K562 (cell line): ENCODE data around the gene UBXN1. TPM values are rescaled to one million over a fixed set of nuclear protein-coding genes. Genes with fewer than 3 reads are reported as not detected.

Experiments
- BCOR ChIP-seq: fragments of 450-650 bp; IDR thresholded peaks from 2 replicates; pipeline ENCODE4 v1.6.1; 2016
- KAT8 ChIP-seq: fragments of 450-650 bp; IDR thresholded peaks from 2 replicates; pipeline ENCODE4 v1.6.1; 2016; ENCODE audit warnings: low read depth, mild to moderate bottlenecking
- PRPF4 ChIP-seq: fragments of 200-400 bp; formaldehyde crosslinking; IDR thresholded peaks from one replicate; pipeline ENCODE4 v1.6.1; 2017; ENCODE audit warnings: low read length, low read depth, mild to moderate bottlenecking; ENCODE audit not compliant: insufficient read depth, poor library complexity, severe bottlenecking
- RBFOX2 ChIP-seq: fragments of 200-400 bp; formaldehyde crosslinking; IDR thresholded peaks from 2 replicates; pipeline ENCODE4 v1.6.1; 2017; ENCODE audit warnings: low read depth, mild to moderate bottlenecking, low read length, moderate library complexity
- TEAD4 ChIP-seq, 2 experiments: sonication (generic) in 1 of 2; formaldehyde crosslinking in 1 of 2; IDR thresholded peaks; 2 replicates each; pipeline versions ENCODE4 v1.6.1 to v1.8.0; 2012 to 2022; ENCODE audit warnings: borderline replicate concordance in 1 of 2, inconsistent platforms in 1 of 2, low read length in 1 of 2, mild to moderate bottlenecking in 1 of 2, missing genetic modification reagents in 1 of 2
- UBTF ChIP-seq, 2 experiments: IDR thresholded peaks; 2 replicates each; pipeline ENCODE4 v1.6.1; 2012; ENCODE audit warnings: improper control_type of control experiment in 2 of 2, low read depth in 2 of 2, low read length in 2 of 2, borderline replicate concordance in 1 of 2
- USF2 ChIP-seq: sonication (generic); formaldehyde crosslinking; IDR thresholded peaks from 2 replicates; pipeline ENCODE4 v1.5.0; 2020; ENCODE audit warnings: missing genetic modification reagents
- YY1 ChIP-seq, 3 experiments: IDR thresholded peaks; 2 replicates each; pipeline ENCODE4 v1.6.1; 2011; ENCODE audit warnings: low read length in 2 of 3, mild to moderate bottlenecking in 2 of 3, moderate library complexity in 2 of 3, borderline replicate concordance in 1 of 3, control low read depth in 1 of 3, low read depth in 1 of 3; ENCODE audit not compliant: insufficient read depth in 3 of 3, insufficient replicate concordance in 2 of 3, control insufficient read depth in 1 of 3, insufficient read length in 1 of 3; ENCODE audit errors: extremely low read depth in 1 of 3
- polyA plus RNA-seq, 8 experiments: library from polyadenylated mRNA; depleted of rRNA in 4 of 8; stranded (reverse) in 5 of 8; unstranded in 3 of 8; fragments of >200 nt; fragmentation: Nextera tagmentation in 2 of 8; fragmentation: Illumina TruSeq in 1 of 8; extraction: Ambion mirVana in 2 of 8; extraction: Trizol in 1 of 8; gene quantifications; 2 replicates each; pipeline versions ENCODE4 v1.2.1 to v1.2.3, GENCODE V29; 2011 to 2014; ENCODE audit warnings: inconsistent platforms in 1 of 8, missing spikeins in 1 of 8
- total RNA-seq, 7 experiments: library from RNA; depleted of rRNA in 6 of 7; stranded (reverse); fragments of >200 nt in 6 of 7; fragmentation: Illumina TruSeq in 2 of 7; extraction: Trizol in 2 of 7; gene quantifications; 2 replicates each; pipeline versions ENCODE4 v1.2.1 to v1.2.3, GENCODE V29; 2011 to 2021; ENCODE audit warnings: low replicate concordance in 1 of 7
- TF ChIP-seq, protein P1 (sequence below): sonication (generic); formaldehyde crosslinking; IDR thresholded peaks from 2 replicates; pipeline ENCODE4 v1.8.0; 2023; ENCODE audit warnings: missing genetic modification reagents, mild to moderate bottlenecking, borderline replicate concordance

UBXN1 gene
- total and polyA plus RNA-seq, 9 of the 15 experiments (the other 6 are each of a cell fraction or from before 2014, with no cell fraction given): 4.8 to 263 (median 99.7) TPM

DNA sequence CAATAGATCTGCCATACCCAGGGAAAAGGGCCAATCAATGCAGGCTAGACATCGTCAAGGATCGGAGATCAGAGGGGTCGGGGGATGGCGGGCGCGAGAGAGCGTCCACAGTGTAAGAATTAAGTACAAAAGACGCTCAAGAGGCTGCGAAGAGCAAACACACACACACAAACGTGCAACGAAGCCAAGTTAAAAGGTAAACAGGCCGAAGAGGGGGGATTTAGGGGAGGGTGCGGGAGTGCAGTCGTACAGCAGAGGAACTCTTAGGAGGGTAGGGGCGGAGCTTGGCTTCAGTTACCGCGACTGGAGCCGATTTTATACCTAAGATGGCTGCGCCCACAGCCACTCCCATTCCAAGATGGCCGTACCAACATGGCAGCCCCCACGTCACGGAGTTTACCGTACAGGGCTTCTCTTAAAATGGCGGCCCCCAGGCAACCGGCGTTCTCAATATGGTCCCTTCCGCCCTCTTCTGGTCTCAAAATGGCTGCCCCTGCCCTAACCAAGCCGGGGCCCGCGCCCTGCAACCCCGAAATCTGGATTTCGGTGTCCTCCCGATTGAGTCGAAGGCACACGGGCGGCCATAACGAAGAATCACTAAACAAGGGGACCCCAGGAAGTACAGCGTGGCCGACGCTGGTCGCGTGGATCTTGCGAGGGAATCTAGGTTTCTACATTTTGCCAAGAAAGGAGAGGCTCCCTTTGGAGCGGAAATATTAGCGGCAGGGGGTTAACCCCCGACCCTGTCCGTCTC is 30.6 kb upstream of the UBXN1 start (continued):
- TF ChIP-seq, protein P1, sequence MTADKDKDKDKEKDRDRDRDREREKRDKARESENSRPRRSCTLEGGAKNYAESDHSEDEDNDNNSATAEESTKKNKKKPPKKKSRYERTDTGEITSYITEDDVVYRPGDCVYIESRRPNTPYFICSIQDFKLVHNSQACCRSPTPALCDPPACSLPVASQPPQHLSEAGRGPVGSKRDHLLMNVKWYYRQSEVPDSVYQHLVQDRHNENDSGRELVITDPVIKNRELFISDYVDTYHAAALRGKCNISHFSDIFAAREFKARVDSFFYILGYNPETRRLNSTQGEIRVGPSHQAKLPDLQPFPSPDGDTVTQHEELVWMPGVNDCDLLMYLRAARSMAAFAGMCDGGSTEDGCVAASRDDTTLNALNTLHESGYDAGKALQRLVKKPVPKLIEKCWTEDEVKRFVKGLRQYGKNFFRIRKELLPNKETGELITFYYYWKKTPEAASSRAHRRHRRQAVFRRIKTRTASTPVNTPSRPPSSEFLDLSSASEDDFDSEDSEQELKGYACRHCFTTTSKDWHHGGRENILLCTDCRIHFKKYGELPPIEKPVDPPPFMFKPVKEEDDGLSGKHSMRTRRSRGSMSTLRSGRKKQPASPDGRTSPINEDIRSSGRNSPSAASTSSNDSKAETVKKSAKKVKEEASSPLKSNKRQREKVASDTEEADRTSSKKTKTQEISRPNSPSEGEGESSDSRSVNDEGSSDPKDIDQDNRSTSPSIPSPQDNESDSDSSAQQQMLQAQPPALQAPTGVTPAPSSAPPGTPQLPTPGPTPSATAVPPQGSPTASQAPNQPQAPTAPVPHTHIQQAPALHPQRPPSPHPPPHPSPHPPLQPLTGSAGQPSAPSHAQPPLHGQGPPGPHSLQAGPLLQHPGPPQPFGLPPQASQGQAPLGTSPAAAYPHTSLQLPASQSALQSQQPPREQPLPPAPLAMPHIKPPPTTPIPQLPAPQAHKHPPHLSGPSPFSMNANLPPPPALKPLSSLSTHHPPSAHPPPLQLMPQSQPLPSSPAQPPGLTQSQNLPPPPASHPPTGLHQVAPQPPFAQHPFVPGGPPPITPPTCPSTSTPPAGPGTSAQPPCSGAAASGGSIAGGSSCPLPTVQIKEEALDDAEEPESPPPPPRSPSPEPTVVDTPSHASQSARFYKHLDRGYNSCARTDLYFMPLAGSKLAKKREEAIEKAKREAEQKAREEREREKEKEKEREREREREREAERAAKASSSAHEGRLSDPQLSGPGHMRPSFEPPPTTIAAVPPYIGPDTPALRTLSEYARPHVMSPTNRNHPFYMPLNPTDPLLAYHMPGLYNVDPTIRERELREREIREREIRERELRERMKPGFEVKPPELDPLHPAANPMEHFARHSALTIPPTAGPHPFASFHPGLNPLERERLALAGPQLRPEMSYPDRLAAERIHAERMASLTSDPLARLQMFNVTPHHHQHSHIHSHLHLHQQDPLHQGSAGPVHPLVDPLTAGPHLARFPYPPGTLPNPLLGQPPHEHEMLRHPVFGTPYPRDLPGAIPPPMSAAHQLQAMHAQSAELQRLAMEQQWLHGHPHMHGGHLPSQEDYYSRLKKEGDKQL: no peak
- TF ChIP-seq UBTF (IDR thresholded peaks at IDR 0.05; ENCODE audit: borderline replicate concordance in 1 of 2, low read depth in 2 of 2, low read length in 2 of 2) (no peak), BCOR (no peak), USF2 (CRISPR knock-in tag) (no peak), TEAD4 (IDR thresholded peaks at IDR 0.05; ENCODE audit: low read length) (peak; percentile 27; the same call in 1 of the 2 replicates), TEAD4 (CRISPR knock-in tag; IDR thresholded peaks at IDR 0.05; ENCODE audit: borderline replicate concordance) (no peak), PRPF4 (peak; percentile 29), KAT8 (0 out of 2 replicates have a peak, but pooled peaks have one; percentile 49), YY1 (IDR thresholded peaks at IDR 0.05; ENCODE audit: borderline replicate concordance in 1 of 3, control insufficient read depth in 1 of 3, extremely low read depth in 1 of 3, insufficient read depth in 3 of 3, insufficient read length in 1 of 3, insufficient replicate concordance in 2 of 3, low read depth in 1 of 3, low read length in 2 of 3) (peak; percentile 87 to 99 (median 98)), RBFOX2 (peak; percentile 47)
